ENCODE measurements around the gene ADAM23.

DNA sequence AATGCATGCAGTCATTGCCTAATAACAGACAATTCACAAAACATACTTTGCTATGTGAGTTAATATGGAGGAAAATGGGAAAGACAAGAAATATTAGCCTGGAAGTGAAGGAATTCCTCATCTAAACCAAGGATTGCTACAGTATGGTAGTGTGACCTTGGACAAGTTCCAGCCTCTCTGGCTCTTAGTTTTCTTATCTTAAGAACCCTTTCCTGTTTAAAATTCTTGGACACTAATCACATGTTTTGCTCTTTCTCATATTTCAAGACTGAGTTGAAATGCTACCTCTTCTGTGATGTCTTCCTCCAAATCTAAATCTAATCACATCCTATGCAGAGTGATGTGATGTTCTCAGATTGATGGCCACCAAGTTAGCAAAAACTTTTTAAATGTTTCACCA, 20.8 kb upstream of the ADAM23 start:
- TF ChIP-seq, protein P1, sequence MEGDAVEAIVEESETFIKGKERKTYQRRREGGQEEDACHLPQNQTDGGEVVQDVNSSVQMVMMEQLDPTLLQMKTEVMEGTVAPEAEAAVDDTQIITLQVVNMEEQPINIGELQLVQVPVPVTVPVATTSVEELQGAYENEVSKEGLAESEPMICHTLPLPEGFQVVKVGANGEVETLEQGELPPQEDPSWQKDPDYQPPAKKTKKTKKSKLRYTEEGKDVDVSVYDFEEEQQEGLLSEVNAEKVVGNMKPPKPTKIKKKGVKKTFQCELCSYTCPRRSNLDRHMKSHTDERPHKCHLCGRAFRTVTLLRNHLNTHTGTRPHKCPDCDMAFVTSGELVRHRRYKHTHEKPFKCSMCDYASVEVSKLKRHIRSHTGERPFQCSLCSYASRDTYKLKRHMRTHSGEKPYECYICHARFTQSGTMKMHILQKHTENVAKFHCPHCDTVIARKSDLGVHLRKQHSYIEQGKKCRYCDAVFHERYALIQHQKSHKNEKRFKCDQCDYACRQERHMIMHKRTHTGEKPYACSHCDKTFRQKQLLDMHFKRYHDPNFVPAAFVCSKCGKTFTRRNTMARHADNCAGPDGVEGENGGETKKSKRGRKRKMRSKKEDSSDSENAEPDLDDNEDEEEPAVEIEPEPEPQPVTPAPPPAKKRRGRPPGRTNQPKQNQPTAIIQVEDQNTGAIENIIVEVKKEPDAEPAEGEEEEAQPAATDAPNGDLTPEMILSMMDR (IDR thresholded peaks at IDR 0.05; ENCODE audit: poor library complexity) = no peak
- TF ChIP-seq EZH2 (IDR thresholded peaks at IDR 0.05; ENCODE audit: borderline replicate concordance) = no peak
- TF ChIP-seq EZH2phosphoT487 (IDR thresholded peaks at IDR 0.05; ENCODE audit: low read depth, severe bottlenecking, unreplicated experiment) = no peak
